Endothelial cell of umbilical vein (primary cell): Measurements from ENCODE around the gene FOXP4. TPM values are rescaled to one million over a fixed set of nuclear protein-coding genes. Genes with fewer than 3 reads are reported as not detected.

Experiments
- BruUV-seq: library from RNA; stranded (reverse); fragments of 400-500 nt; replicated peaks from 2 replicates; lab custom pipeline; 2021; lab: Mats Ljungman, UMichigan
- CTCF ChIA-PET: fragments of 300-600, 350-600 bp; sonication (Branson Sonifier 250); formaldehyde crosslinking; loops from one replicate; lab custom pipeline; 2021; ENCODE audit warnings: antibody characterized with exemption, inconsistent platforms; lab: Charles Lee
- POLR2A ChIA-PET: fragments of 300-600, 350-600 bp; sonication (Branson Sonifier 250); formaldehyde crosslinking; loops from one replicate; lab custom pipeline; 2021; ENCODE audit warnings: antibody characterized with exemption, inconsistent platforms; lab: Charles Lee
- DNase-seq: peaks from one replicate; pipeline ENCODE4 v3.0.0-alpha.2; 2011; ENCODE audit warnings: low read depth, low spot score
- FAIRE-seq: peaks from 2 replicates; lab custom pipeline; 2011; peaks lifted over from hg19 to GRCh38; lab: Jason Lieb, UNC
- H2AFZ ChIP-seq: 2 replicates; pipeline ENCODE4 v1.6.0; 2012; ENCODE audit warnings: low read depth, low read length, control low read depth, inconsistent platforms
- H3K27ac ChIP-seq: 2 replicates; pipeline ENCODE4 v1.5.1; 2011; ENCODE audit warnings: low read depth, mild to moderate bottlenecking, control low read depth, low read length, moderate library complexity; ENCODE audit not compliant: insufficient read depth
- H3K27me3 ChIP-seq, 2 experiments: 2 replicates each; pipeline versions ENCODE4 v1.6.0 to v1.6.1; 2011; ENCODE audit warnings: low read length in 2 of 2, mixed read lengths in 1 of 2; ENCODE audit not compliant: control insufficient read depth in 2 of 2, insufficient read depth in 2 of 2
- H3K36me3 ChIP-seq, 2 experiments: 2 replicates in 1 of 2; 3 replicates in 1 of 2; pipeline ENCODE4 v1.5.1; 2011; ENCODE audit warnings: low read length in 2 of 2, mild to moderate bottlenecking in 1 of 2, moderate library complexity in 1 of 2; ENCODE audit not compliant: control insufficient read depth in 2 of 2, insufficient read depth in 2 of 2; ENCODE audit errors: extremely low read depth in 1 of 2
- H3K4me1 ChIP-seq: 3 replicates; pipeline ENCODE4 v1.5.1; 2011; ENCODE audit warnings: mild to moderate bottlenecking, low read length; ENCODE audit not compliant: control insufficient read depth, insufficient read depth; ENCODE audit errors: extremely low read depth
- H3K4me2 ChIP-seq: 2 replicates; pipeline ENCODE4 v1.6.1; 2011; ENCODE audit warnings: low read length, control low read depth, mixed read lengths; ENCODE audit not compliant: insufficient read depth
- H3K4me3 ChIP-seq, 3 experiments: fragments of 200-600 bp in 1 of 3; sonication (generic), shearing (Covaris generic) in 1 of 3; replicated peaks in 1 of 3; 2 replicates each; pipeline ENCODE4 v1.5.1; 2011 to 2016; ENCODE audit warnings: control low read depth in 3 of 3, low read length in 3 of 3, mild to moderate bottlenecking in 2 of 3, inconsistent platforms in 1 of 3, low read depth in 1 of 3, moderate library complexity in 1 of 3; ENCODE audit not compliant: insufficient read depth in 1 of 3
- H3K79me2 ChIP-seq: 2 replicates; pipeline ENCODE4 v1.6.0; 2012; ENCODE audit warnings: low read length, inconsistent platforms; ENCODE audit not compliant: control insufficient read depth, insufficient read depth
- H3K9ac ChIP-seq: replicated peaks from 2 replicates; pipeline ENCODE3; 2011; ENCODE audit warnings: low read length, control low read depth; ENCODE audit not compliant: insufficient read depth; ENCODE audit errors: extremely low read depth
- H3K9me1 ChIP-seq: replicated peaks from 3 replicates; pipeline ENCODE4 v1.6.0; 2011; ENCODE audit warnings: mild to moderate bottlenecking, low read length; ENCODE audit not compliant: control insufficient read depth, insufficient read depth; ENCODE audit errors: extremely low read depth
- H3K9me3 ChIP-seq: replicated peaks from 2 replicates; pipeline ENCODE4 v1.5.1; 2012; ENCODE audit warnings: low read length, inconsistent platforms; ENCODE audit not compliant: control insufficient read depth, insufficient read depth
- H4K20me1 ChIP-seq: replicated peaks from 2 replicates; pipeline ENCODE3; 2011; ENCODE audit warnings: mild to moderate bottlenecking, low read length; ENCODE audit not compliant: control insufficient read depth, insufficient read depth; ENCODE audit errors: extremely low read depth
- CTCF ChIP-seq, 2 donors: IDR thresholded peaks; 1 replicate in 1 of 2; 2 replicates in 1 of 2; pipeline ENCODE4 v1.5.1; 2011; ENCODE audit warnings: low read length in 2 of 2, mild to moderate bottlenecking in 2 of 2, moderate library complexity in 2 of 2, control low read depth in 1 of 2, inconsistent platforms in 1 of 2, low read depth in 1 of 2; ENCODE audit not compliant: insufficient read depth in 1 of 2; ENCODE audit errors: extremely low read depth in 1 of 2
- EZH2 ChIP-seq: IDR thresholded peaks from 2 replicates; pipeline ENCODE4 v1.6.1; 2012; ENCODE audit warnings: borderline replicate concordance, low read depth, mild to moderate bottlenecking, moderate library complexity, low read length, inconsistent platforms; ENCODE audit not compliant: severe bottlenecking
- FOS ChIP-seq: IDR thresholded peaks from 2 replicates; pipeline ENCODE4 v1.6.1; 2011; ENCODE audit warnings: mild to moderate bottlenecking, low read length, moderate library complexity, borderline replicate concordance; ENCODE audit not compliant: insufficient read depth
- GATA2 ChIP-seq: IDR thresholded peaks from 2 replicates; pipeline ENCODE4 v1.7.0; 2011; ENCODE audit warnings: low read depth, mild to moderate bottlenecking, moderate library complexity, mixed read lengths, low read length; ENCODE audit not compliant: insufficient read length, insufficient read depth
- JUN ChIP-seq: IDR thresholded peaks from 2 replicates; pipeline ENCODE4 v1.6.1; 2011; ENCODE audit warnings: borderline replicate concordance, low read depth; ENCODE audit not compliant: insufficient read length, insufficient read depth
- MAX ChIP-seq: IDR thresholded peaks from 2 replicates; pipeline ENCODE4 v1.6.1; 2011; ENCODE audit not compliant: insufficient read depth, insufficient read length
- MYC ChIP-seq: IDR thresholded peaks from one replicate; pipeline ENCODE4 v1.6.1; 2011; ENCODE audit warnings: mild to moderate bottlenecking, low read depth, low read length
- POLR2A ChIP-seq: IDR thresholded peaks from 2 replicates; pipeline ENCODE4 v1.6.1; 2012; ENCODE audit warnings: low read depth, mild to moderate bottlenecking, control low read depth, low read length
- POLR2AphosphoS5 ChIP-seq: IDR thresholded peaks from 2 replicates; pipeline ENCODE4 v1.6.1; 2012; ENCODE audit warnings: low read depth, mild to moderate bottlenecking, control low read depth, low read length, moderate library complexity; ENCODE audit not compliant: insufficient read depth
- dilution Hi-C: fragments of 300-500 bp; cut with MboI; formaldehyde crosslinking; loops from one replicate; pipeline ENCODE4 v1.15.0; 2019; ENCODE audit warnings: low sequenced_read_pairs; ENCODE audit not compliant: extremely low pct_ligation_motif_present
- intact Hi-C: fragments of 100-400 bp; cut with micrococcal nuclease; formaldehyde crosslinking; loops from one replicate; pipeline ENCODE4 v1.10.0; 2022
- polyA plus RNA-seq, 4 experiments: library from polyadenylated mRNA; depleted of rRNA in 3 of 4; stranded (reverse) in 3 of 4; unstranded in 1 of 4; fragments of >200 nt; gene quantifications; 2 replicates each; pipeline versions ENCODE4 v1.2.1 to v1.2.3, GENCODE V29; 2011 to 2012; ENCODE audit warnings: missing spikeins in 1 of 4
- total RNA-seq: library from RNA; stranded (reverse); gene quantifications from 2 replicates; pipeline ENCODE4 v1.2.3, GENCODE V29; 2021

The FOXP4 gene
- total and polyA plus RNA-seq, 2 donors (not counting 3 experiments of a cell fraction or from before 2014, with no cell fraction given), result 5.6 to 23.9 TPM

DNA sequence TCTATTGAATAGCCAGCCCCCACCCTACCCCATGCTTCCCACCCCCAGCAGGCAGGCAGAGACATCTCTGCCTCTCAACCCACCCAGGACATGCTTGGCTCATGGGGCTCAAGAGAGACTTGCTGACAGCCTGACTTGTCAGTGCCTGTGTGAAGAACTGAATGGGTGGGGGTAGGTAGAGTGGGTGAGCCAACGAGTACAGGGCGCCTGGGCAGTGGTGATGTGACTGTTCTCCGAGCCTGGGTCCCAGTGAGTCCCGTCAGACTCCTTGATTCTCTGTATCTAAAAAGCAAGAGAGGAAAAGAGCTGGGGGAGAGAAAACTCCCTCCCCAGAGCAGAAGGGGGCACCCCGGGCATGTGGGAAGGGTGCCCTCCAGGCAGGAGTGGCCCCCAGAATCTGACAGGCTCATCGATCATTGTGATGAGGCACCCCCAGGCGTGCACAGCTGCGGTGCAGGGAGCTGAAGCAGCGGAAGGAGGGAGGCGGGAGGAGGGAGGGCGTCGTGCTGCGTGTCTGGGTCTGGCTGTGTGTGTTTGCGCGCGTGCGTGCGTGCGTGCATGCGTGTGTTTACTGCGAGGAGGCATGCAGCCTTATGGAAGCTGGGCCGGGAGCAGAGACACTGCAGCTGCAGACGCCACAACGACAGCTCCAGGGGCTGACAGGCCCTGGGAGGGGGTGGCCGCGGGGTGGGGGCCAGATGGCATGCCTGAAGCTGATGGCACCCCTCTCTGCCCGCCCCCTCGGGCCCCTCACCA, 40.2 kb downstream of the FOXP4 start:
- intact Hi-C loops, result no loop called here
- POLR2A ChIA-PET, result no interaction called here

GRCh38 chr6:41587131-41587879, 41.1 kb downstream of the FOXP4 start:
- FAIRE-seq (no peak), DNase-seq (no peak)
- no peak overlapping the region for H2AFZ ChIP-seq
- no peaks in the 10 kb centered on the region for H3K9me3 ChIP-seq
- no peak for TF ChIP-seq MYC
- TF ChIP-seq POLR2AphosphoS5, result no peak
- TF ChIP-seq GATA2, result no peak
- no peak for TF ChIP-seq MAX
- no peak for TF ChIP-seq EZH2
- no peak for TF ChIP-seq POLR2A
- TF ChIP-seq CTCF (IDR thresholded peaks at IDR 0.05; ENCODE audit: extremely low read depth in 1 of 2, insufficient read depth in 1 of 2, low read depth in 1 of 2, low read length in 2 of 2), result no peak
- TF ChIP-seq JUN, result no peak
- no peak for TF ChIP-seq FOS
- no TSS peak for BruUV-seq
- dilution Hi-C loops, result no loop called here
- peaks cover 0 to 17% of the 10 kb centered on the region in 2 experiments for H3K36me3 ChIP-seq
- CTCF ChIA-PET, result interaction anchor here (1.0 kb wide), 1 partner anchor 15 kb away, joined by 5 read pairs; no protein-coding TSS in a partner anchor
- intact Hi-C loops, result no loop called here
- no peaks in the 10 kb centered on the region for H3K9me1 ChIP-seq
- H3K4me2 ChIP-seq, result no peak overlapping the region
- no peaks in the 10 kb centered on the region for H3K79me2 ChIP-seq
- POLR2A ChIA-PET, result no interaction called here
- no peak overlapping the region for H3K27ac ChIP-seq
- no peak overlapping the region for H3K9ac ChIP-seq
- H3K4me3 ChIP-seq, result no peak overlapping the region
- no peaks in the 10 kb centered on the region for H3K27me3 ChIP-seq
- no peaks in the 10 kb centered on the region for H3K4me1 ChIP-seq
- H4K20me1 ChIP-seq, result no peaks in the 10 kb centered on the region

More for the DNA sequence above, 40.2 kb downstream of the FOXP4 start:
- dilution Hi-C loops, result no loop called here
- no peak overlapping the region for H2AFZ ChIP-seq
- CTCF ChIA-PET, result interaction anchor here (1.0 kb wide), 1 partner anchor 16 kb away, joined by 5 read pairs; no protein-coding TSS in a partner anchor
- H3K4me3 ChIP-seq, result no peak overlapping the region
- H3K27me3 ChIP-seq, result no peaks in the 10 kb centered on the region
- DNase-seq, result no peak
- peaks cover 0 to 17% of the 10 kb centered on the region in 2 experiments for H3K36me3 ChIP-seq
- no peak overlapping the region for H3K27ac ChIP-seq
- no TSS peak for BruUV-seq
- no peaks in the 10 kb centered on the region for H3K9me3 ChIP-seq
- peaks cover 9% of the 10 kb centered on the region for H3K4me1 ChIP-seq
- H3K79me2 ChIP-seq, result no peaks in the 10 kb centered on the region
- no peak overlapping the region for H3K9ac ChIP-seq
- TF ChIP-seq EZH2 (no peak), POLR2A (no peak)
- H3K4me2 ChIP-seq, result no peak overlapping the region
- FAIRE-seq, result no peak
- no peaks in the 10 kb centered on the region for H4K20me1 ChIP-seq
- H3K9me1 ChIP-seq, result no peaks in the 10 kb centered on the region
